Body of pancreas (tissue), 4 donors: ENCODE measurements around the gene PIGW. TPM values are rescaled to one million over a fixed set of nuclear protein-coding genes. Genes with fewer than 3 reads are reported as not detected.

Experiments
- ATAC-seq: fragments of 150-250 bp; one replicate; pipeline ENCODE4 v1.9.1; 2016
- DNase-seq, 4 donors: peaks; one replicate each; pipeline ENCODE4 v3.0.0-alpha.2; 2019
- H3K27ac ChIP-seq, 4 donors: fragments of 200-600 bp; sonication (generic); 1 replicate in 3 of 4; 2 replicates in 1 of 4; pipeline versions ENCODE4 v1.5.1 to v1.6.1; 2016 to 2019; ENCODE audit warnings: mild to moderate bottlenecking in 1 of 4, mixed read lengths in 1 of 4, moderate library complexity in 1 of 4
- H3K27me3 ChIP-seq, 2 donors: fragments of 200-600 bp; sonication (generic); one replicate each; pipeline ENCODE4 v1.6.0; 2016; ENCODE audit warnings: mild to moderate bottlenecking in 1 of 2
- H3K36me3 ChIP-seq, 2 donors: fragments of 200-600 bp; sonication (generic); replicated peaks in 1 of 2; 2 replicates each; pipeline ENCODE4 v1.5.1; 2016; ENCODE audit warnings: low read depth in 2 of 2; ENCODE audit not compliant: insufficient read depth in 1 of 2
- H3K4me1 ChIP-seq: fragments of 200-600 bp; sonication (generic); one replicate; pipeline ENCODE4 v1.6.0; 2016
- H3K4me3 ChIP-seq, 2 donors: fragments of 200-600 bp; sonication (generic); 1 replicate in 1 of 2; 2 replicates in 1 of 2; pipeline ENCODE4 v1.5.1; 2016 to 2019
- H3K9me3 ChIP-seq, 3 donors: fragments of 200-600 bp; sonication (generic); 1 replicate in 2 of 3; 2 replicates in 1 of 3; pipeline ENCODE4 v1.5.1; 2016
- CTCF ChIP-seq, 7 experiments: fragments of 450-650 bp in 4 of 7; fragments of 200-600 bp in 3 of 7; sonication (generic) in 3 of 7; IDR thresholded peaks; one replicate each; pipeline ENCODE4 v1.5.1; 2016 to 2019; ENCODE audit warnings: antibody characterized with exemption in 7 of 7
- POLR2A ChIP-seq, 3 donors: fragments of 450-650 bp; IDR thresholded peaks; one replicate each; pipeline ENCODE4 v1.6.1; 2016; ENCODE audit warnings: antibody characterized with exemption in 3 of 3, mild to moderate bottlenecking in 2 of 3
- WGBS, 2 donors: methylation state at CpG; one replicate each; pipeline ENCODE4 v1.1.5; 2017; 5-methylcytosine and 5-hydroxymethylcytosine counted together
- intact Hi-C: fragments of 100-400 bp; cut with DNase I; formaldehyde crosslinking; loops from one replicate; pipeline ENCODE4 v1.15.1; 2023
- total RNA-seq, 2 donors: library from RNA; depleted of rRNA; stranded (reverse); fragments of >200 nt; gene quantifications; one replicate each; pipeline ENCODE4 v1.1.0, GENCODE V29; 2016

The PIGW gene
- total RNA-seq, 2 donors from 2014 or later = 2.6 TPM

GRCh38 chr17:36566081-36566480 lies 31.3 kb downstream of the PIGW start:
- no peaks in the 10 kb centered on the region for H3K9me3 ChIP-seq
- no peak for ATAC-seq
- intact Hi-C loops = no loop called here
- no peaks in the 10 kb centered on the region for H3K27me3 ChIP-seq
- WGBS, 2 donors = 93 to 95% methylated on average over 4 of the region's 4 CpGs
- DNase-seq = no peak
- no peak for TF ChIP-seq CTCF (IDR thresholded peaks at IDR 0.05)
- TF ChIP-seq POLR2A (IDR thresholded peaks at IDR 0.05) = no peak
- no peak overlapping the region for H3K4me3 ChIP-seq
- peaks cover 0 to 24% of the 10 kb centered on the region in 2 donors for H3K36me3 ChIP-seq
- H3K4me1 ChIP-seq = no peaks in the 10 kb centered on the region
- no peak overlapping the region for H3K27ac ChIP-seq

DNA sequence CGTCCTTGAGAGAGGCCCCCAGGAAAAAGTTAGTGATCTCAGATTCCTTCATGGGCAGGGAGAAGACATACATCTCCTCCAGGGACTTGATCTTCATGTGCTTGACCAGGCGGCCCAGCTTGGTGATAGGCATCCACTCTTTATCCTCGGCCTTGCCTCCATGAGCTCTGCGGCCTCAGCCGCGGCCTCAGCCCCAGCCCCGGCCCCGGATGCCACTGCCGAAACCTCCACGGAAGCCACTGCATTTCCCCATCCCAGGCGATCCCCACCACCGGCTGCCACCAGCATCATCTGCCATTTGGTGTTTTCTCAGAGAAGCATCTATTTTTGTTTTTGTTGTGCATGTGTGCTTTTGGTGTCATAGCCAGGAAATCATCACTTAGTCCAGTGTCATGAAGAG lies 40.2 kb downstream of the PIGW start:
- no peak overlapping the region for H3K4me3 ChIP-seq
- WGBS, 2 donors = 93 to 96% methylated on average over 10 to 12 of the region's 12 CpGs
- no peaks in the 10 kb centered on the region for H3K27me3 ChIP-seq
- intact Hi-C loops = no loop called here
- TF ChIP-seq CTCF (IDR thresholded peaks at IDR 0.05) (no peak), POLR2A (IDR thresholded peaks at IDR 0.05) (no peak)
- no peak for DNase-seq
- H3K4me1 ChIP-seq = no peaks in the 10 kb centered on the region
- no peak for ATAC-seq
- H3K27ac ChIP-seq = no peak overlapping the region
- peaks cover 0 to 10% of the 10 kb centered on the region in 2 donors for H3K36me3 ChIP-seq
- no peaks in the 10 kb centered on the region for H3K9me3 ChIP-seq

- DNase-seq (no peak), ATAC-seq (no peak)
- intact Hi-C loops = no loop called here
- TF ChIP-seq CTCF (IDR thresholded peaks at IDR 0.05) = no peak
- TF ChIP-seq POLR2A (IDR thresholded peaks at IDR 0.05) = no peak
- no peaks in the 10 kb centered on the region for H3K4me1 ChIP-seq
- peaks cover 2 to 18% of the 10 kb centered on the region in 2 donors for H3K36me3 ChIP-seq
- no peaks in the 10 kb centered on the region for H3K27me3 ChIP-seq
- no peaks in the 10 kb centered on the region for H3K9me3 ChIP-seq
- no peak overlapping the region for H3K27ac ChIP-seq
- H3K4me3 ChIP-seq = no peak overlapping the region
- 69 to 78% methylated on average over 2 of the region's 2 CpGs for WGBS, 2 donors
Measured at GRCh38 chr17:36576793-36577192, 42.0 kb downstream of the PIGW start.

DNA sequence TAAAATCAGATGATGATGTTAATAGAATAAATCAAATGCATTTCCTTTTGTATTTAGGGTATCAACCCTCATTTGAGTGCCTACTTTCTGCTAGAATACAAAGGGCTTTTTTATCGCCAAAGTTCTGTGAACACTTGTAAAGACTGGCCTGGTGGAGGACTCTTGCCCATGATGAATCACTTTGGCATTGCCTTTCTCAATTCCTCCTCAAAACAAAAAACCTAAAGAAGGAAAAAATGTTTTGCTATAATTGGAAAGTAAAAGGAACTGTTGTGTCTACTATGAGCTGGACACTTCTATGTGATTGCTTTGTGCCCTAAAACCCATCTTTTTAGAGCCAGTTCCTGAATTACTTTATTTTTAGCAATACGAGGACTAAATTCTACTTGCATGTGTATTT lies 43.9 kb downstream of the PIGW start:
- H3K27ac ChIP-seq = no peak overlapping the region
- H3K4me1 ChIP-seq = no peaks in the 10 kb centered on the region
- no peaks in the 10 kb centered on the region for H3K9me3 ChIP-seq
- intact Hi-C loops = no loop called here
- no peak for DNase-seq
- H3K27me3 ChIP-seq = no peaks in the 10 kb centered on the region
- ATAC-seq = no peak
- no peak for TF ChIP-seq POLR2A (IDR thresholded peaks at IDR 0.05)
- no peak for TF ChIP-seq CTCF (IDR thresholded peaks at IDR 0.05)
- H3K36me3 ChIP-seq = peaks cover 4 to 22% of the 10 kb centered on the region in 2 donors
- no peak overlapping the region for H3K4me3 ChIP-seq
- 87 to 91% methylated on average over 2 of the region's 2 CpGs for WGBS, 2 donors

DNA sequence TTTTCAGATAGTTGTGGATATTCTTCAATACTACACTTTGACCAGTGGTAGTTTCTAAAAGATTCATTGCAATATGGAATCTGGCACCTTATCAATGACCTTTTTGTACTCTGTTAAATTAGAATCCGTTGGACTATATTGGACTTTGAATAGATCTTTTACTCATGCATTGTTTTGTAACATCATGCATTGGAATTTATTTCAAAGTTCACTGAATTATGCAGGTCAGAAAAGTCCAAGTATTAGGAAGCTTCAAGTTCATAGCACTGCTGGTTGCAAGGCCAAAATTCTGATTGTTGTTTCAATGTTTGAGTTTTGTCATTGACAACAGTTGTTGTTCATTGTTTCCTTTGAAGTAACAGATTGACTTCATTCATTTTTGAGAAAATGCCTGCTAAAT lies 49.0 kb downstream of the PIGW start:
- no peak for ATAC-seq
- intact Hi-C loops = no loop called here
- peaks cover 4 to 41% of the 10 kb centered on the region in 2 donors for H3K36me3 ChIP-seq

More for the DNA sequence above, 49.0 kb downstream of the PIGW start:
- Histone ChIP-seq H3K4me3 (no peak overlapping the region), H3K9me3 (no peaks in the 10 kb centered on the region), H3K27ac (no peak overlapping the region), H3K27me3 (no peaks in the 10 kb centered on the region), H3K4me1 (no peaks in the 10 kb centered on the region)
- WGBS, 2 donors = 25 to 31% methylated on average over 1 of the region's 1 CpG
- DNase-seq = no peak
- TF ChIP-seq CTCF (IDR thresholded peaks at IDR 0.05) (no peak), POLR2A (IDR thresholded peaks at IDR 0.05) (no peak)
